Posterior vena cava (tissue), 2 donors: Measurements from ENCODE around the gene TTC38. TPM values are rescaled to one million over a fixed set of nuclear protein-coding genes. Genes with fewer than 3 reads are reported as not detected.
A peak's percentile ranks its signal among the peaks of the same experiment; 100 is the strongest.

ENCODE experiments used
- DNase-seq: peaks from one replicate; pipeline ENCODE4 v3.0.0-alpha.2; 2020; ENCODE audit warnings: low spot score
- intact Hi-C, 2 donors: fragments of 100-400 bp; cut with DNase I; formaldehyde crosslinking; loops; one replicate each; pipeline versions ENCODE4 v1.14.1 to v1.14.2; 2022 to 2023
- total RNA-seq, 2 donors: library from RNA; stranded (reverse); fragmentation: NEBNext Ultra II Directional; extraction: Animal tissue kit (Norgen Biotek cat#: 25700); gene quantifications; one replicate each; pipeline ENCODE4 v1.2.1, GENCODE V29; 2021
- donor health status: DM: yes; HTN: yes; CAD: no.
- donor health status: DM: yes; HTN: yes; CAD: no.

Gene TTC38
- total RNA-seq, 2 donors from 2014 or later, result 15.4 to 23.8 TPM

DNA sequence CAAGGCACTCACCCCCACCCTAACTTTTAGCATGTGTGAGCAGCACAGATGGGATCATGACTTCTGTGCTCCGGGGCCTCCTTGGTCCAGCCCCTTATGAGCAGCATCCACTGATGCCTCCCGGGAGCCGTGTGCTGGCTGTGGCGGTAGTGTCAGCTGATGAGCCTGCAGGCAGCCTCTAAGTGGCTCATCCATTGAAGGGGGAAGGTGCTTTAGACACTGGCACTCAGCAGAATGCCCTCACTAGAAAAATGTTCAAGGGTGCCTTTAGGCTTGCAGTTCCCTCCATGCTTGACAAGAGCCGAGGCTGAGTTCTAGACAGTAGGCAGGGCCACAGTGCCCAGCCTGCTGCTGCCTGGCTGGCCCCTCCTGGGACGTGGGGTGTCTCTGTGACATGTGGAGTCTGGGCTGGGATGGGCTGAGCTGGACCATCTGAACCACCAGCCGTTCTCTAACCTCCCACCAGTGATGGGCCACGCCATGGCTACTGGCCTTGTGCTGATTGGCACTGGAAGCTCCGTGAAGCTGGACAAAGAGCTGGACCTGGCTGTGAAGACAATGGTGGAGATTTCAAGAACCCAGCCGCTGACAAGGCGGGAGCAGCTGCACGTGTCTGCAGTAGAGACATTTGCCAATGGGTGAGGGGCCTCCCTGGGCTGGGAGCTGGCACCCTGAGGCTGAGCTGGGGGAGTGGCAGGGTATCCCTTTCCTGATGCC lies 5.8 kb downstream of the TTC38 start:
- intact Hi-C loops, result no loop called here
- DNase-seq, result no peak

GRCh38 chr22:46274381-46274780 lies 6.6 kb downstream of the TTC38 start:
- intact Hi-C loops, result no loop called here
- DNase-seq, result no peak

GRCh38 chr22:46275455-46276122 lies 7.8 kb downstream of the TTC38 start:
- DNase-seq, result no peak
- intact Hi-C loops, result no loop called here

DNA sequence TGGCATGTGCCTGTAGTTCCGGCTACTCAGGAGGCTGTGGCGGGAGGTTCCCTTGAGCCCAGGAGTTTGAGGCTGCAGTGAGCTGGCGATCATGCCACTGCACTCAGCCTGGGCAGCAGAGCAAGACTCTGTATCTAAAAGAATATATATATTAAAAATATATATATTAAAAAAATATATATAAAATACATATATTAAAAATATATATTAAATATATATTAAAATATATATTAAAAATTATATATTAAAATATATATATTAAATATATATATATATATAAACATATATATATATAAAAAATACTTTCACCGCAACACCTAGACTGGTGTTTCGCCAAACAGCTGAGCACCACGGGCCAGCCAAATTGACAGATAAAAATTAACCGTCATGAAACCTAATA lies 8.8 kb downstream of the TTC38 start:
- intact Hi-C loops, result no loop called here
- DNase-seq, result no peak

GRCh38 chr22:46278656-46279645 lies 11.1 kb downstream of the TTC38 start:
- intact Hi-C loops, result no loop called here
- DNase-seq, result peak; percentile 73

DNA sequence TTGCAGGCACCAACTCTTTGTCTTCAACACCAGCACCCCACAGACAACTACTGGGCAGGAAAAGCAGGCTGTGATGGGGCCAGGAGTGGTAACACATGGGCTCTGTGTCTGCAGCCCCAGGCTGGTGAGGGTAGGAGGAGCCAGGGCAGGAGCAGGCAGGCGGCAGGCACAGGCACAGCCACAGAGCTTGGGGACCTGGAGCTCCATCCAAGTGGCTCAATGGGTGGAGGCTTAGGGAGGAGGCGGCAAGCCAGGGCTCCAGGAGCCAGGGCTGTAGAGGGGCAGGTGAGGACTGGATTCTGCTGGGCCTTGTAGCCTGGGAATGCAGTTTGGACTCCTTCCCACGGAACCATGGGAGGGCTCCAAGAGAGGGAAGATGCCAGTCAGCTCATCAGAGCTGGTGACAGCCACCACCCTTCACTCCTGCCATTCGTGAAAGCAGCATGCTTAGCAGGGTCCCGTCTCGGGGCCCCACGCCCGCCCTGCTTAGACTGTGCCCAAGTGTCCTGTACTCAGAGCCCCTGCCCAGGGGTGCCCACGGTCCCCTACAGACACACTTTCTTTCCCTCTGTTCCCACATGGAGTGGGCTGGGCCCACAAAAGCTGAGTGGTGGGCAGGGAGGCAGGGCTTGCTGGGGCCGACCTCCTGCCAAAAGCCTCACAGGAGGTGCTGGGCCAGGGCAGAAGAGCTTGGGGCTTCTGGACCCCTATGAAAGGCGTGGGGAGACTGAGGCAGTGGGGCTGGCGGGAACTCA lies 12.4 kb downstream of the TTC38 start:
- peak; percentile 47 for DNase-seq

DNA sequence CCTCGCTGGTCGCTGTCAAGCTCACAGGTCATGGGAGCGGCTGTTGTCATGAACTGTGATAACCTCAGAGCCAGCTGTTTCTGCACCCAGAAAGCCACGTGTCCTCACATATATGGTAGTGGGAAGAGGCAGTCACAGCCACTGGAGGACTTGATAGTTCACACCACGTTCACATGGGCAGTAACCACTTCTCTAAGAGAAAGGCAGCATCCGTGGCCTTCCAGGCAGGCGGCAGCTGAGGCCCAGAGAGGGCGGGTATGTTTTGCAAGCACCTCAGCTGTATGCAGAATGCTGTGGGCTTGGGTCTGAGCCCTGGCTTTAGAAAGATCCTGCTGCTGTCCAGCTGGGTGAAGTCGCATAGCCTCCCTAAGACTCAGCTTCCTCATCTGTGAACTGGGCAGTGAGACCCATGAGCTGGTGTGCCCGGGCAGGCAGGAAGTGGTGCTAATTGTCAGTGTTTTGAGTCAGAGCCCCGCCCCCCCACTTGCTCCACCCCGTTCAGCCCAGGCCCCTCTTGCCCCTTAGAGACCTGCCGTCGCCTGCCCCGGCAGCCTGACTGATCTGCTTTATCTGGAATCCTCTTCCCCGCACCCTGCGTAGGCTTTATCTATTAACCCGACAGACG lies 13.3 kb downstream of the TTC38 start:
- peak; percentile 74 for DNase-seq
- intact Hi-C loops, result no loop called here

More for the DNA sequence above, 12.4 kb downstream of the TTC38 start:
- intact Hi-C loops, result no loop called here

DNA sequence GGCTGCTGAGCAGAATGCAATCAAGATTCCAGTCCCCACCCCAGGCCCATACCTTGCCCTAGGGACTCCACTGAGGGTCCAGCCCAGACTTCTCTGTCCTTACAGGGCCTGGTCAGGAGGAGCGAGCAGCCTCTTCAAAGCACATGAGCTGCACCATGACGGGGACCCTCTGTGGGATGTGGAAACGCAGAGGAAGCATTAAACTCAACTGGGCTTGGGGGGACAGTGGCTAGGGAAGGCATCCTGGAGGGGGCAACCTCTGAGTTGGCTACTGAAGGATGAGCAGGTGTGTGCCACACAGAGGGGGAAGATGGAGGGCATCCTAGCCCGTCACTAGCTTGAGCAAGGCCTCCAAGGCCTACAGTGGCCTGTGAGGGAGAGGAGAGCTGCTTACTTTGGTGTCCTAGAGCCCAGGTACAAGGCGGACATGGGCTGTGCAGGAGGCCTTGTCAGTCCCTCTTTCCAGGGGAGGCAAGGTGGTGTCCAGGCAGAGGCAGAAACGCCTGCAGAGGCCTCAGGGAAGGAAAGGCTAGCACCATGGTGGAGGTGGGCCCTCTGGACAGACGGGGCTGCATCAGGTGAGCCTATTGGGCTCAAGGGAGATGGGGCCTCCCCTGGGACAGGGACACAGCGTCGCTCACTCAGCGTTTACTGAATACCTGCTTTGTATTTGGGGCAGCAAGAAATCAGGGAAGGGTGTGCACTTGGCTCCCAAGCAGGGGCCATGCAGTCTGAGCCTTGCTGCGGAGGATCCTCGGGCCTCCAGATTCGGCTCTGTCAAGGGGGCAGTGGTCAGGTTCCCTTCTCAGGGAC lies 14.3 kb downstream of the TTC38 start:
- no peak for DNase-seq
- intact Hi-C loops, result no loop called here

- intact Hi-C loops, result no loop called here
- no peak for DNase-seq
These were observed 18.2 kb downstream of the TTC38 start for GRCh38 chr22:46286006-46286405.

DNA sequence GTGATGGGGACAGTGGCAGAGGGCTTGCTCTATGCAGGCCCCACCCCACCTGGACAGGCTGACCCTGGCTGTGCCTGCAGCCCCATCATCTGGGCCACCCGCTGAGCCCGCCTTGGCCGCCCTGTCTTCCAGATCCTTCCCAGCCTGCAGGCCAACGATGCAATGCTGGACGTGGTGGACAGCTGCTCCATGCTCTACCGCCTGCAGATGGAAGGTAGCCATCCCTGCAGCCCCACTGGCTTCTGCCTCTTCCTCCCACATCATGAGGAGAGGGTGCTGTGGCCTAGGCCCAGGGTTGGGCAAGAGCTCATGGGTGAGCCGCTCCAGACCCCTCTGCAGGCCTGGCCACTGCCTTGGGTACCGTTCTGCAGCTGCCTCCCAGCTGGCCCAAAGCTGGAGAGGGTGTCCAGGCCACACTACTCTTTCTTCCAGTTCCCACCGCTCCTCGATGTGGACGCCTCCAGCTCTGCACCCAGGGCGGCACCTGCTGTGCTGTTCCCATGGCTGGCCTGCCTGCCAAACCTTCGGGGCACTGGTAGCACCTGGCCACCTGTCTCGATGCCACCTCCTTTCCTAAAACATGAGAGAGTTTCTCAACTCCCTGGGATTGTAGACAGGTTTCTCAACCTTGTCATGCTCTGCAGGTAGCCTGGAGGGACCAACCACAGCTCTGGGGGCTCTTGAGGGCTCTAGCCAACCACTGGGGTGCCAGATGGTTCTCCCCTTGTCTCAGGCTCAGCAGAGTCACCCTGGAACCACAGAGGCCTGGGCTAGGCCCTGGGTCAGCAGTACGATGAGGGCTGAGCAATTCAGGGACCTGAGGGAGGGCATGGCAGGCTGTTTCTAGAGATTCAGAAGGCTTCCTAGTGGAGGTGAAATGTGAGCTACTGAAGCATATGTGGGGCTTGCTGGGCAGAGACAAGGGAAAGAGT lies 19.4 kb downstream of the TTC38 start:
- intact Hi-C loops, result no loop called here
- DNase-seq, result peak; percentile 66

DNA sequence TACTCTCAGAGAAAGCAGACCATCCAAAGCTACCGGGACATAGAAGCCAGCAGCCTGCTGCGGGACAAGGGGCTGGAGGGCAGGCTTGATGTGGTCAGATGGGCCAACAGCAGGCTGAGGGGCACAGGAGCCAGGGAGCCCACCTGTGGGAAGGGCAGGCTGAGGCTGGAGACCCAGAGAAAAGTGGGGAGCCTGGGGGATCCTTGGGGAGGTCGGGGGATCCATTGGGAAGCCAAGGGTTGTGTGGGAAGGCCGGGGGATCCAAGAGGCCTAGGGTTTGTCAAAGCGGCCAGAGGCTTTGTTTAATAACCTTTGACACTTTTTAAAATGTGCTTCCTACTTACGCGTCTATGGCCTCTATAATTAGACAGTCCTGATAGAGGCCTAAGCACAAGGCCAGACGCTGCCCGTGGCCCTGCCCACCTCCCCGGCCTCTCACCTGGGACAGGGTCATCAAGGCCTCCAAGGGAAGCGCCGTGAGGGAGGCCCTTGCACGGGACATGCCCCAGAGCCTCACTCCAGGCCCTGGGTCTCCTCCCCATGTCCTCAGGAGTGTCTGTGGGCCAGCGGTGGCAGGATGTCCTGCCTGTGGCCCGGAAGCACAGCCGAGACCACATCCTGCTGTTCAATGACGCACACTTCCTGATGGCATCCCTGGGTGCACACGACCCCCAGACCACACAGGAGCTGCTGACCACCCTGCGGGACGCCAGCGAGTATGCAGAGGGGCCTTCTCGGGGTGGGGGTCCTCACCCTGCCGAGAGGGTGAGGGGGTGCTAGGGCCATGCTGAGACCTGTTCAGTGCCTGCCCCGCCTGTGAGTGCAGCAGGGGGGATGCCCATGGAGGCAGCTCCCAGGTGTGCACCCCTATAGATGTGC lies 20.3 kb downstream of the TTC38 start:
- intact Hi-C loops, result no loop called here
- peak; percentile 89 for DNase-seq

- no peak for DNase-seq
- intact Hi-C loops, result no loop called here
These were observed 21.0 kb downstream of the TTC38 start for GRCh38 chr22:46288846-46289243.

DNA sequence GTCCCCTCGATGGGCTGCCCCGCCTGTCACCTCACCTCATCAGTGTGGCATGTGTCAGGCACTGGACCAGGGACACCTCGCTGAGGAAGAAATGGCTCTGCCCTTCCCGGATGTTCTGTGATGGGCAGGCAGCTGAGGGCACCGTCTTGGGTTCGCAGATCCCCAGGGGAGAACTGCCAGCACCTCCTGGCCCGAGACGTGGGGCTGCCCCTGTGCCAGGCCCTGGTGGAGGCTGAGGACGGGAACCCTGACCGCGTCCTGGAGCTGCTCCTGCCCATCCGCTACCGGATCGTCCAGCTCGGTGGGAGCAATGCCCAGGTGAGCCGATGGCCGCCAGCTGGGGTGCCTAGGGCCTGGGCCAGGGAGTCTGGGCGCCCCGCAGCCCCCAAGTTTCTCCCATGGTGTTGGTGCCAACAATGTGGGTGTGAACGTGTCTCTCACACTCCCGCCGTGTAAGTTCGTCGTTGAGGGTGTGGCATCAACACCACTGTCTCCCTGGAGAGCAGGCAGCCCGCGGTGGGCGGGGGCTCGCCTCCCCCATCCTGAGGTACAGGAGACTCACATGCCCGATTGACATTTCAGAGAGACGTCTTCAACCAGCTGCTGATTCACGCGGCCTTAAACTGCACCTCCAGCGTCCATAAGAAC lies 21.6 kb downstream of the TTC38 start:
- DNase-seq, result peak; percentile 79
- intact Hi-C loops, result no loop called here

DNA sequence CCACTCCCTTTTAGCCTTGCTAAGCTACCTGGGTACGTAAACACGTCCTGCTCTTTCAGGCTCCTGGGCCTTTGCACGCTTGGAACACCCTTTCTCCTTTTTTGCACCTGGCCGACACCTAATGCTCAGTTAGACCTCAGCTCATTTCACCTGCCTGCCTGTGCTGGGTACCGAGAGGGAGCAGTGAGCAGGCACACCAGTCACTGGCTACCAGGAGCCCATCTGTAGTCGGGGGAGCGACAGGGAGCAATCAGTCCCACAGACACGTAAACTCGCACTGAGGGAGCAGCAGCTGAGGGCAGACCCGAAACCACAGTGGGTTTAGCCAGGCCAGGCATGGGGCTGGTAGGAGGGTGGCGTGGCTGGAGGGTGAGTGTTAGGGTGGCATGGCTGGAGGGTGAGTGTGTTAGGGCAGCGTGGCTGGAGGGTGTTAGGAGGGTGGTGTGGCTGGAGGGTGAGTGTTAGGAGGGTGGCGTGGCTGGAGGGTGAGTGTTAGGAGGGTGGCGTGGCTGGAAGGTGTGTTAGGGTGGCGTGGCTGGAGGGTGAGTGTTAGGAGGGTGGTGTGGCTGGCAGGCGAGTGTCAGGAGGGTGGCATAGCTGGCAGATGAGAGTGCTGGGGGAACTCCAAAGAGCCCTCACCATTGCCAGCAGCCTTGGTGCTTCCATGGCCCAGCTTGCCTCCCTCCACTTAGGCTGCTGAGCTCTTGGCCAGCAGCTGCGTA lies 22.5 kb downstream of the TTC38 start:
- intact Hi-C loops, result no loop called here

More for the DNA sequence above, 22.5 kb downstream of the TTC38 start:
- DNase-seq, result peak; percentile 72
